ENCODE measurements around the gene STIL.
"Not testable (repeated sequence)": the region's sequence is repeated elsewhere in the genome, so short reads cannot be mapped to it uniquely, and the experiment has no call there.

STIL gene

GRCh38 chr1:47219590-47220220 lies 94.2 kb downstream of the STIL start:
- no peak for DNase-seq (ENCODE audit: low spot score)

DNA sequence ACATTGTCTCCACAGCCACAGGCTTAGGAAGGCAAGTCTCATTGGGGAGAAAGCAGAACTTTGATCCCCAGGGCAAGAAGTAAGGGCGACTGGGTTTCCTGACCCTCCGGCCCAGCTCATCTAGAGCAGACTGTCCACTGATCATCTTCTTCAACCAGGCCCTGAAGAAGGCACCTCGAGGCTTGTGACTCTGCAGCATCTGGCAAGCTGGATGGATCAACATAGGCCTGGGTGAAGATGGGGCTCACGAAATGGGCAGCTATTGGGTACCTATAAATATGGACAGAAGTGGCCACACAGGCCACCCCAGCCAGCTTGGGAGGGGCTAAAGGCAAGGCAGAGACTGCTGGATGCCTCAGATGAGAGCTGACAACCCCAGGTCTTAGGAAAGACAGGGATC lies 94.9 kb downstream of the STIL start:
- DNase-seq (ENCODE audit: low spot score), result no peak

DNA sequence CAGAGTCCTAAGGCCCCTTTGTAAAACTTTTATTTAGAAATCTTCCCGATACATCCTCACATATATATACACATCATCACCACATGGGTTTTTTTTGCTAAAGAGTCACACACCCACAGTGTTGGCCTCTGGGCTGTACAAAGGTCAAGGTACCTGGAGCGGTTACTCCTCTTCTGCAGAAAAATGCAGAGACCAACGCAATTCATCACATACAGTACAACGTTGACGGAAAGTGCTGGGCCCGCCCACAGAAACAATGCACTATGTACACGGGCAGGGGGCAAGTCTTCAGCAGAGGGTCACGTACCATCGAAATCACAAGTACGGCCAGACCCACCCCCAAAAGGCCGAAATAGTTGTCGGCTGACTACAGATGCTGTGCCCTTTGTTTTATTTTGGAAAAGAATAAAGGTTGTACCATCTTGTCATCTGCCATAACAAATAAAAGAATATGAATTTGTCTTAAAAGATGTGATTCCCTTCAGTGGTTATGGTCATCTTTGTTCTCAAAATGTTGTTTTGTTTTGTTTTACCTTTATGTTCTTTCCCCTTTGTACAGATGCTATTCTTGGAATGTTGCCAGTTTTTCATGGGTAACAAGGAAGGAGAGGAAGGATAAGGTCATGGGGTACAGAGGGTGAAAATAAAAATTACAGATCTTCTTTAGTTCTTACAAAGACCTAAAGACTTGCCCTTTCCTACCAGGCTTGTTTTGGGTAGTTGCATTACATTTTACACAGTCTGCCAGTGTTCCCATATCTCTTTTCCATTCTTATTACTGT lies 97.5 kb downstream of the STIL start:
- no peak for DNase-seq (ENCODE audit: low spot score)

GRCh38 chr1:47215713-47216112 lies 98.2 kb downstream of the STIL start:
- no peak for DNase-seq (ENCODE audit: low spot score)

DNA sequence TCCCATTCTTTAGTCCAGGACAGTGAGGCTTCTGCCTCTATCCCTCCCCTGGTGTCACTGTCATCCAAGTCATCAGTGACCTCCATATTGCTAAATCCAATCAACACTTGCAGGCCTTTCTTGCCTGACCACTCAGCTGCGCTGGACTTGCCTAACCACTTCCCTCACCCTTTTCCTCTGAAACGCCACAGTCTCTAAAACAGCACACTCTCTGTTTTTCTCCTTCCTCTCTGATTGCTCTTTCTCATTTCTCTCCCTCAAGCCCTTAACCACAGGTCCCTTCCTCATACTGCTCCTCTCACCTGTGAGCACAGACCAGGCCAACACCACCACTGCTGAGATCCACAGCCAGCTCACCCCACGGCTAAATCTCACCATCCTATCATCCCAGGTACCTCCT lies 99.4 kb downstream of the STIL start:
- DNase-seq (ENCODE audit: low spot score), result no peak

- no peak for DNase-seq (ENCODE audit: low spot score)
Measured at GRCh38 chr1:47213230-47213963, 100.5 kb downstream of the STIL start.

- DNase-seq (ENCODE audit: low spot score), result no peak
Measured at GRCh38 chr1:47212636-47213229, 101.2 kb downstream of the STIL start.

GRCh38 chr1:47211796-47212269 lies 102.1 kb downstream of the STIL start:
- DNase-seq (ENCODE audit: low spot score), result no peak

GRCh38 chr1:47210666-47211065 lies 103.3 kb downstream of the STIL start:
- DNase-seq (ENCODE audit: low spot score), result no peak

- DNase-seq (ENCODE audit: low spot score), result no peak
Measured at GRCh38 chr1:47209725-47210325, 104.1 kb downstream of the STIL start.

DNA sequence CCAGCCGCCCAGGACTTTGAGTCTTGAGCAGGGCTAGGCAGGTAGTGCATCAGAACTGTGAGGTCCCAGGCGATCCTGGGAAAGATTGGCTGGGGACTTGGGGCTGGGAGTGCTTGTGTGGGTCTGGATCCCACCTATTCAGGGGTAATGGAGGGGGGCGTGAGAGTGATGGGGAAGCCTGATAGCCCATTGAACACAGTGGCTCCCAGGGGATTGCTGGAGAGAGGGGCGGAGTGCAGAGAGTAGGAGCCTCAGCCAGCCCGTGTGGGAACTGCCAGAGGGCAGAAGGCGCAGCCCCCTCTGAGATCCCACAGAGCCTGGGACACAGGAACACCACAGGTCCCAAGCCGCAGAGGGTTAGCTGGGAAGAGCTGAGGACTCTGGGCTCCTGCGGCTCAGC lies 104.9 kb downstream of the STIL start:
- DNase-seq (ENCODE audit: low spot score), result no peak

GRCh38 chr1:47208374-47208850 lies 105.5 kb downstream of the STIL start:
- no peak for DNase-seq (ENCODE audit: low spot score)

- DNase-seq (ENCODE audit: low spot score), result no peak
Measured at GRCh38 chr1:47207803-47208373, 106.1 kb downstream of the STIL start.

GRCh38 chr1:47205918-47206317 lies 108.0 kb downstream of the STIL start:
- DNase-seq (ENCODE audit: low spot score), result no peak

DNA sequence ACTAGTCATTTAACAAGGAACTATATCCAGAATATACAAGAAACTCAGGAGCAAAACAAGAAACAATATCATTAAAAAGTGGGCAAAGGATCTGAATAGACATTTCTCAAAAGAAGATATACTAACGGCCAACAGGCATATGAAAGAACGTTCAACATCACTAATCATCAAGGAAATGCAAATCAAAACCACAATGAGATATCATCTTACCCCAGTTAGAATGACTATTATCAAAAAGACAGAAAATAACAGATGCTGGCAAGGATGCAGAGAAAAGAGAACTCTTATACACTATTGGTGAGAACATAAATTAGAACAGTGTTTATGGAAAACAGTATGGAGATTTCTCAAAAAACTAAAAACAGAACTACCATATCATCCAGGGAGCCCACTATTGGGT lies 110.4 kb downstream of the STIL start:
- DNase-seq (ENCODE audit: low spot score), result not testable (repeated sequence)

DNA sequence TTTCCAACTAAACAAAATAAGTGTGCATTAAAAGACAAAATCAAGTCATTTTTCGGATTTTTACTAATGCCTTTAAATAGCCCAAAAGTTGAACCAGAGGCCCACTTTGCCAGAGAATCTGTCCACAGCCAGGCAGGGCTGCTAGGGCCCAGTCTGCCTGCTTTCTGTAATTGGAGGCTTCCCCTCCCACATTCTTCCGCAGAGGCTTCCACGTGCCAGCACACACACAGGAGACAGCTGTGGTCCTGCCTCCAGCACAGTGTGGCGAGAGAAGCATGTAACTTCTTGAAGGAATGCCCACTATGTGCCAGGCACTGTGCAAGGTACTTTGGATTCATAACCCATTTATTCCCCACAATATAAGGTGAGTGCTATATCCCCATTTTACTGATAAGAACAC lies 112.8 kb downstream of the STIL start:
- DNase-seq (ENCODE audit: low spot score), result no peak
